RWPE1 (cell line): ENCODE data around the gene EOMES.

ENCODE experiments used
- CTCF ChIA-PET: fragments of 350-600 bp; sonication (Branson Sonifier 250); formaldehyde crosslinking; extraction: SDS; loops from one replicate; lab custom pipeline; 2021; lab: Yijun Ruan, JAX
- POLR2A ChIA-PET: fragments of 400-600 bp; formaldehyde crosslinking; extraction: SDS; loops from one replicate; lab custom pipeline; 2020; ENCODE audit warnings: antibody characterized with exemption; ENCODE audit not compliant: low non-redundant PET; lab: Yijun Ruan, JAX
- DNase-seq: peaks from one replicate; pipeline ENCODE4 v3.0.0; 2012; ENCODE audit warnings: low spot score
- H3K27ac ChIP-seq: fragments of 450-650 bp; 2 replicates; pipeline ENCODE4 v1.5.1; 2017
- CTCF ChIP-seq: fragments of 450-650 bp; conservative IDR thresholded peaks from 2 replicates; pipeline ENCODE4 v1.5.1; 2017; ENCODE audit warnings: low read depth, mild to moderate bottlenecking

Gene EOMES

DNA sequence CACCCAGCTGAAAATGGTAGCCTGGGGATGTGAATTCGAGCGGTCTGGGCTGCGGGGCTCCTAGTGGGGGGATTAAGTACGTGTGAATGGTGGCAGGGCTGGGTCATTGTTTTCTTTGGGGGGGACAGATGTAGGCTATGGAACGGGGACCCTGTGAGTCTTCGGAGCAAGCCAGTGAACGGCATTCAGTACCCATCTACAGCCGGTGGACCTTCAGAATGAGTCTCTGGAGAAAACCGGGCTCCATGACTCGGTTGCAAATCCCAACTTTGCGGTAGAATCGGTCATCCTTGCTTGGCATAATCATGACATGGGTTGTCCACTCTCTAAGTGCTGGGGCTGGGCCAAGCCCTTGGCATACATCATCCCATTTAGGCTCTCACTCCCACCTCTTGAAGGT lies 7.2 kb upstream of the EOMES start:
- no peak for DNase-seq
- POLR2A ChIA-PET = no interaction called here
- TF ChIP-seq CTCF = no peak
- no peak overlapping the region for H3K27ac ChIP-seq
- CTCF ChIA-PET = no interaction called here

DNA sequence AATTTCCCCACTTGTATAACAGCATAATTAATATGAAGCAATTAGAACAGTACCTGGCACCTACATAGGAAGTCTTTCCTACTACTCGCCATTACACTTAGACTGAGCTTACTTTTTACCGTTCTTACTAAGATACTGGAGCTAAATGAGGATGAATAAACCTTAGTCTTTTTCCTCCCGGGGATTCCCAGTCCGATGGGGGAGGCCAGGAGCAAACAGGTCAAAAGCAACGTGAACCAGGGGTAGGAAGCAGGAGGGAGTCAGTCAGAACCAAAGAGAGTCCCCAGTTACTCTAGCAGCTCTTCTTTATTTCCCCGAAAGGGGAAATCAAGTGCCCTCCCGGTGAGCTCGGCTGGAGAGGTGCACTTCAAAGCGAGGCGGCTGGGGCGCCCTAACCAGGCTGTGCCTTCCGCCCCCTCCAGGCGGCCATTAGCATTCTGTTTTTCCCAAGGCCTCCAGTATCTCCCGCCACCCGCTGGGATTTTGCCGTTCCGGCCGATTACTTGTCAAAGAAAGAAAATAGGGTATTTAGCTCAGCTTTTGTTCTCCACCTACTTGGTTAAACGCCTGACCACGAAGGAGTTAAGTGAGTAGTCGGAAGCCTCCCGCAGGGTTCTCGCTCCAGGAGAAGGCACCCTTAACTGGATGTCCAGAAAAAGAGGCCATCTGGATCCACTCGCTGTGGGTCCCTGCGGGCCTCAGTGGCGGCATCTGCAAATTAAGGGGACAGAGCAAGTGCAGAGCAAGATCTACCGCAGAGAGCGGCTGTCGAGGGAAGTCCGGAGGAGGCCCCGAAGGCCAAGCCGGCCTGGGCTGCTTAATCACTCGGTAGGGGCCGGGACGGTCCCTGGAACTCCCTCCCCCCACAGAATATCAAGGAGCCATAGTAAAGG lies 6.3 kb upstream of the EOMES start:
- no peak overlapping the region for H3K27ac ChIP-seq
- no peak for DNase-seq
- no peak for TF ChIP-seq CTCF
- POLR2A ChIA-PET = interaction anchor here (0.5 kb wide), 1 partner anchor 9 kb away, joined by 4 read pairs; no protein-coding TSS in a partner anchor
- CTCF ChIA-PET = no interaction called here

DNA sequence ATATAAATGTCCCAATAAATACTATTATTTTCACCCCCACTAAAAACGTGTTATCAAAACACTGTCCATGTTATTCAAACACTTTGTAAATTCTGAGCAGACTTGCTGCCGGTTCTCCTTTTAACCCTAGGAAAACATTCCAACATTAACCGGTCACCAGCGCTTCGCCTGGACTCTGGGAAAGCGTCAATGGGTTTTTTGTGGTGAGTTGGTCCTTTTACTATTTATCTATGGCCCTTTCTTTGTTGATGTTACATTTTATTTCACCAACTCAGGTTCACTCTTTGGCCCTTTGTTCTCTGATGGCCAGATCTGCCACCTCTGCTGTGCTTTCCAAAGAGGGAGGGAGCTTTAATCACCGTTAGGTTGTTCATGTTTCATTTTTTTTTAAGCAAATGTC lies 4.1 kb upstream of the EOMES start:
- no peak for DNase-seq
- no peak overlapping the region for H3K27ac ChIP-seq
- ChIA-PET POLR2A (no interaction called here), CTCF (interaction anchor here (0.6 kb wide), 1 partner anchor 48 kb away, joined by 6 read pairs; no protein-coding TSS in a partner anchor)
- TF ChIP-seq CTCF = no peak

DNA sequence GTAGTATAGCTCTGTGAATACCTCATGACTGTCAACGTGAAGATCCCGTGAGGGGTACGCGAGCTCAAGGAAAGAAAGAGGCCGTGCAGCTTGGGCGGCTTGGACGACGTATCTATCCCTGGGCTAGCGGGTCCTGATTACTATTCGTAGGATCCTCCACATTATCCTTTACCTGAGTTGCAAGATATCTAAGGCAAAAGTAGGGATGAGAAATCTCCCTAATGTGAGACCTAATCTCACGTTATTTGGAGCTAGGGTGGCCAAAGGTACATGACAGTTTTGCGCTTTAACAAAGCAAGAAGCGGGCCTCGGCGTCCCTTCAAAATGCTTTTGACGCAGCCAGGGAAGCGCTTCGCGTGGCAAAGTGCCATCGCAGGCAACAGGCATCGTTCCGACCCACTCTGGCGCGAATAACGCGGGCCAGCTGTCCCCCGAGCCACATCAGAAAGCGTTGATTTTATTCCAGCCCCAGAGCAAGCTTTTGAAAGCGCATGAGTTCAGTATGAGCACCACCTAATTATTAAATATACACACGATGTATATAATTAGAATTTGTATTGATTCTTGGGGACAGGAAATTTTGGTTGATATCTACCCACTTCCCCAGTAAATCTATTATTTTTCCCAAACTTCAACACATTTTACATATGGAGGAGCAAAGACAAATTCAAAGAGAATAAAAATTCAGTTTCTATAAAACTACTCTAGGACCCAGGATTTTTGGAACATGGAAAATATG lies 2.5 kb upstream of the EOMES start:
- no peak overlapping the region for H3K27ac ChIP-seq
- POLR2A ChIA-PET = no interaction called here
- no peak for DNase-seq
- CTCF ChIA-PET = interaction anchor here (0.6 kb wide), 2 partner anchors 83 to 591 kb away, joined by 3 read pairs; no protein-coding TSS in a partner anchor
- TF ChIP-seq CTCF = no peak

DNA sequence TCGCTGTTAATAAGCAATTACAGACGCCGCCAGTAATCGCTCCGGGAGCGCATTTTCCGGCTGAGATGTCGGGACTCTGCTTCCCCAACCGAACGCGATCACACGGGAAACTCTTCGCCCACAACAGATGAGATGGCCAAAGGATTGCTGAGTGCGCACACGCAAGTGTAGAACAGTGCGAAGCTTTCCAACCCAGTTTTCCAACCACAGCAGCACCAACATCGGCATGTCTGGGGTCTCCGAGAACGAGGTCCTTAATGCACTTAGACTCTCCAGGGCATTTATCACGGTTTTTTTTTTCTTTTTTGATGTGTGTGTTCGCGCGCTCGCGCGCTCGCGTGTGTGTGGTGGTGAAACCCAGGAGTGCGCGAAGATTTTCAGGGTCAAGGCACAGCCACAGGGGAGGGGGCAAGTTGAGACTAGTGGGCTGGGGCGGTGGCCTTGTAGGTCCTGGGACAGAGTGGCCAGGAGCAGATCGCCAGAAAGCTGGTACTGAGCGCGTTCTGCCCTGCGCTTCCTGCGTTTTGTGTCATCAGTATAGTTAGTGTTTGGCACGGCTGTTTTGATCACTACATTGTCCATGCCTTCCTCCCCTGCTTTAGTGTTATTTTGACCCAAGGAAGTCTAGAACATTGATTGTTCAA lies 1.8 kb upstream of the EOMES start:
- ChIA-PET POLR2A (no interaction called here), CTCF (interaction anchor here (0.7 to 1.3 kb wide), 2 partner anchors 102 to 327 kb away, joined by 3 to 5 read pairs; no protein-coding TSS in a partner anchor)
- H3K27ac ChIP-seq = no peak overlapping the region
- TF ChIP-seq CTCF = no peak
- DNase-seq = no peak

DNA sequence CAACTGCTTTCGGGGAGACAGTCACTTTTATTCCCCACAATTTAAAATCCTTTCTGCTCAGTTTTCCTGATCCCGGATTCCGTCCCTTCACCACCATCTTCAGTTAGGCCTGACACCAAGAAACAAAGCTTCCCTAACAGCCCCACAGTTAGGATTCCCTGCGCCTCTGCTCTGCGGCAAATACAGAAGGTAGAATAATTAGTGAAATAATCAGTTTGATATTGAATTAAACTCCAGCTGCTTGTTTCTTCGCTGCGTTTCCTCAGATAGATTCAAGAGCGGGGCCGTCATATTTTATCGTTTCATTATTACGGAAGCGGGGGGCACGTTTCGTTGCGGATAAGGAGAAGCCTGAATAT lies 1.3 kb upstream of the EOMES start:
- ChIA-PET CTCF (interaction anchor here (0.7 to 1.3 kb wide), 3 partner anchors 102 to 328 kb away, joined by 3 to 5 read pairs (median 3); no protein-coding TSS in a partner anchor), POLR2A (no interaction called here)
- TF ChIP-seq CTCF = no peak

More for the DNA sequence above, 1.3 kb upstream of the EOMES start:
- DNase-seq = no peak
- H3K27ac ChIP-seq = no peak overlapping the region
